ENCODE measurements around the gene EVX2.

The EVX2 gene

GRCh38 chr2:176096986-176097819 is 13.4 kb upstream of the EVX2 start:
- WGBS, 2 donors (ENCODE audit: extremely low coverage in 2 of 2, insufficient read length in 2 of 2, insufficient replicate concordance in 1 of 2): no CpG with 5 or more reads among the region's 45 CpGs
- no peak overlapping the region for H2BK5ac ChIP-seq (ENCODE audit: low read length)
- H2AFZ ChIP-seq (ENCODE audit: low read length): peak overlapping the region; percentile 84
- H3K36me3 ChIP-seq (replicated peaks in 1 of 2; ENCODE audit: control insufficient read depth in 2 of 2, insufficient read depth in 2 of 2, low read length in 2 of 2): no peaks in the 10 kb centered on the region
- H3K4me2 ChIP-seq (ENCODE audit: insufficient read depth, low read length, poor library complexity, severe bottlenecking): no peak overlapping the region
- peaks cover 7 to 11% of the 10 kb centered on the region in 2 donors for H3K9me3 ChIP-seq (replicated peaks in 1 of 2; ENCODE audit: control insufficient read depth in 2 of 2, insufficient read depth in 1 of 2, low read depth in 1 of 2, low read length in 2 of 2)
- peak overlapping the region in 1 of 2 donors; percentile 10 for H3K4me3 ChIP-seq (ENCODE audit: low read length in 2 of 2)
- no peak overlapping the region for H3K4ac ChIP-seq (ENCODE audit: low read length)
- H4K8ac ChIP-seq (ENCODE audit: low read depth, low read length): no peak overlapping the region
- H3K79me1 ChIP-seq (ENCODE audit: low read depth, low read length): no peaks in the 10 kb centered on the region
- H3K9ac ChIP-seq (ENCODE audit: low read depth, low read length, poor library complexity): no peak overlapping the region
- peaks cover 69 to 97% (median 92%) of the 10 kb centered on the region in 3 experiments for H3K27me3 ChIP-seq (ENCODE audit: control insufficient read depth in 3 of 3, insufficient read depth in 3 of 3, low read depth in 1 of 3, low read length in 3 of 3)
- no peak overlapping the region for H3K14ac ChIP-seq (ENCODE audit: low read length)
- no peak overlapping the region for H2AK5ac ChIP-seq (ENCODE audit: low read depth, low read length)
- H2BK12ac ChIP-seq (ENCODE audit: low read length): no peak overlapping the region
- H2BK120ac ChIP-seq (ENCODE audit: low read depth, low read length): no peak overlapping the region
- H3K23ac ChIP-seq (ENCODE audit: low read depth, low read length, poor library complexity): peak overlapping the region; percentile 46
- no peak overlapping the region for H2BK15ac ChIP-seq (ENCODE audit: low read length)
- H3K27ac ChIP-seq (replicated peaks; ENCODE audit: low read length): no peak overlapping the region
- H3K4me1 ChIP-seq (ENCODE audit: control insufficient read depth in 2 of 2, insufficient read depth in 1 of 2, low read depth in 1 of 2, low read length in 2 of 2): peaks cover 2 to 3% of the 10 kb centered on the region in 2 donors
- H4K91ac ChIP-seq (ENCODE audit: low read depth, low read length, poor library complexity): no peak overlapping the region
- H3K18ac ChIP-seq (ENCODE audit: low read length): no peak overlapping the region
- no peak for DNase-seq (ENCODE audit: low spot score)

- H3K27ac ChIP-seq (replicated peaks; ENCODE audit: low read length): no peak overlapping the region
- H2BK15ac ChIP-seq (ENCODE audit: low read length): no peak overlapping the region
- H3K4me3 ChIP-seq (ENCODE audit: low read length in 2 of 2): no peak overlapping the region
- no peak for DNase-seq (ENCODE audit: low spot score)
- H3K18ac ChIP-seq (ENCODE audit: low read length): no peak overlapping the region
- H4K8ac ChIP-seq (ENCODE audit: low read depth, low read length): no peak overlapping the region
- H2BK12ac ChIP-seq (ENCODE audit: low read length): no peak overlapping the region
- H2AK5ac ChIP-seq (ENCODE audit: low read depth, low read length): no peak overlapping the region
- H4K91ac ChIP-seq (ENCODE audit: low read depth, low read length, poor library complexity): no peak overlapping the region
- peaks cover 2 to 11% of the 10 kb centered on the region in 2 donors for H3K9me3 ChIP-seq (replicated peaks in 1 of 2; ENCODE audit: control insufficient read depth in 2 of 2, insufficient read depth in 1 of 2, low read depth in 1 of 2, low read length in 2 of 2)
- H3K27me3 ChIP-seq (ENCODE audit: control insufficient read depth in 3 of 3, insufficient read depth in 3 of 3, low read depth in 1 of 3, low read length in 3 of 3): peaks cover 69 to 97% (median 93%) of the 10 kb centered on the region in 3 experiments
- H3K4me1 ChIP-seq (ENCODE audit: control insufficient read depth in 2 of 2, insufficient read depth in 1 of 2, low read depth in 1 of 2, low read length in 2 of 2): peaks cover 2 to 3% of the 10 kb centered on the region in 2 donors
- no peak overlapping the region for H3K4me2 ChIP-seq (ENCODE audit: insufficient read depth, low read length, poor library complexity, severe bottlenecking)
- H3K36me3 ChIP-seq (replicated peaks in 1 of 2; ENCODE audit: control insufficient read depth in 2 of 2, insufficient read depth in 2 of 2, low read length in 2 of 2): no peaks in the 10 kb centered on the region
- no CpG with 5 or more reads among the region's 16 CpGs for WGBS, 2 donors (ENCODE audit: extremely low coverage in 2 of 2, insufficient read length in 2 of 2, insufficient replicate concordance in 1 of 2)
- no peak overlapping the region for H3K23ac ChIP-seq (ENCODE audit: low read depth, low read length, poor library complexity)
- no peak overlapping the region for H3K9ac ChIP-seq (ENCODE audit: low read depth, low read length, poor library complexity)
- H3K14ac ChIP-seq (ENCODE audit: low read length): no peak overlapping the region
- H2AFZ ChIP-seq (ENCODE audit: low read length): no peak overlapping the region
- H2BK120ac ChIP-seq (ENCODE audit: low read depth, low read length): no peak overlapping the region
- no peaks in the 10 kb centered on the region for H3K79me1 ChIP-seq (ENCODE audit: low read depth, low read length)
- H3K4ac ChIP-seq (ENCODE audit: low read length): no peak overlapping the region
- H2BK5ac ChIP-seq (ENCODE audit: low read length): no peak overlapping the region
These were observed 12.7 kb upstream of the EVX2 start for GRCh38 chr2:176096243-176096985.

DNA sequence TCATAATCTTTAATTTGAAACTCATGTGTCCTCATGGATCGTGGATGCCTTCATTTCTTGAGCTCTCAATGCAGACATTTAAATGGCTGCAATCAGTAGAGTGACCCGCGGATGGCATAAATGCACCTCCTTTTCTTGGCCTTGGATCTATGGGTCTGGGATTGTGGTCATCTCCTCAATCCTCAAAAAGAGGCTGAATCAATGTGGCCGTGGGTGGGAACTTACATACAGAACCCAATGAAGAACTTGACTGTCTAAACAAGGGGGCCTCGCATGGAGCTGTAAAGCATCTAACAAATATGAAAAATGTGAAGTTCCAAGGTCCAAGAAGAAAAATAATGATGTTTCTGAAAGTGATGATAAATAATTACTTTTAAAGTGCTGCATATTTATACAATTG is 11.7 kb upstream of the EVX2 start:
- H2BK15ac ChIP-seq (ENCODE audit: low read length): no peak overlapping the region
- no CpG with 5 or more reads among the region's 5 CpGs for WGBS, 2 donors (ENCODE audit: extremely low coverage in 2 of 2, insufficient read length in 2 of 2, insufficient replicate concordance in 1 of 2)
- H4K8ac ChIP-seq (ENCODE audit: low read depth, low read length): no peak overlapping the region
- H3K23ac ChIP-seq (ENCODE audit: low read depth, low read length, poor library complexity): no peak overlapping the region
- H4K91ac ChIP-seq (ENCODE audit: low read depth, low read length, poor library complexity): no peak overlapping the region
- peaks cover 67 to 97% (median 91%) of the 10 kb centered on the region in 3 experiments for H3K27me3 ChIP-seq (ENCODE audit: control insufficient read depth in 3 of 3, insufficient read depth in 3 of 3, low read depth in 1 of 3, low read length in 3 of 3)
- H3K9ac ChIP-seq (ENCODE audit: low read depth, low read length, poor library complexity): no peak overlapping the region
- no peaks in the 10 kb centered on the region for H3K36me3 ChIP-seq (replicated peaks in 1 of 2; ENCODE audit: control insufficient read depth in 2 of 2, insufficient read depth in 2 of 2, low read length in 2 of 2)
- no peak for DNase-seq (ENCODE audit: low spot score)
- no peak overlapping the region for H2AFZ ChIP-seq (ENCODE audit: low read length)
- no peak overlapping the region for H3K14ac ChIP-seq (ENCODE audit: low read length)
- no peak overlapping the region for H3K4me2 ChIP-seq (ENCODE audit: insufficient read depth, low read length, poor library complexity, severe bottlenecking)
- no peak overlapping the region for H3K27ac ChIP-seq (replicated peaks; ENCODE audit: low read length)
- peaks cover 0 to 6% of the 10 kb centered on the region in 2 donors for H3K9me3 ChIP-seq (replicated peaks in 1 of 2; ENCODE audit: control insufficient read depth in 2 of 2, insufficient read depth in 1 of 2, low read depth in 1 of 2, low read length in 2 of 2)
- H2BK12ac ChIP-seq (ENCODE audit: low read length): no peak overlapping the region
- H3K4ac ChIP-seq (ENCODE audit: low read length): no peak overlapping the region
- no peak overlapping the region for H3K4me3 ChIP-seq (ENCODE audit: low read length in 2 of 2)
- H2BK120ac ChIP-seq (ENCODE audit: low read depth, low read length): no peak overlapping the region
- no peak overlapping the region for H3K18ac ChIP-seq (ENCODE audit: low read length)
- peaks cover 2 to 3% of the 10 kb centered on the region in 2 donors for H3K4me1 ChIP-seq (ENCODE audit: control insufficient read depth in 2 of 2, insufficient read depth in 1 of 2, low read depth in 1 of 2, low read length in 2 of 2)
- H2AK5ac ChIP-seq (ENCODE audit: low read depth, low read length): no peak overlapping the region
- H2BK5ac ChIP-seq (ENCODE audit: low read length): no peak overlapping the region
- H3K79me1 ChIP-seq (ENCODE audit: low read depth, low read length): no peaks in the 10 kb centered on the region

GRCh38 chr2:176094349-176094748 is 10.6 kb upstream of the EVX2 start:
- H3K27ac ChIP-seq (replicated peaks; ENCODE audit: low read length): no peak overlapping the region
- no peak overlapping the region for H3K4ac ChIP-seq (ENCODE audit: low read length)
- no peak overlapping the region for H3K4me3 ChIP-seq (ENCODE audit: low read length in 2 of 2)

More at GRCh38 chr2:176094349-176094748, 10.6 kb upstream of the EVX2 start:
- no peak for DNase-seq (ENCODE audit: low spot score)
- H2AFZ ChIP-seq (ENCODE audit: low read length): no peak overlapping the region
- no peak overlapping the region for H3K9ac ChIP-seq (ENCODE audit: low read depth, low read length, poor library complexity)
- no peak overlapping the region for H3K4me2 ChIP-seq (ENCODE audit: insufficient read depth, low read length, poor library complexity, severe bottlenecking)
- H3K79me1 ChIP-seq (ENCODE audit: low read depth, low read length): no peaks in the 10 kb centered on the region
- no peak overlapping the region for H2BK15ac ChIP-seq (ENCODE audit: low read length)
- peaks cover 0 to 4% of the 10 kb centered on the region in 2 donors for H3K9me3 ChIP-seq (replicated peaks in 1 of 2; ENCODE audit: control insufficient read depth in 2 of 2, insufficient read depth in 1 of 2, low read depth in 1 of 2, low read length in 2 of 2)
- no peak overlapping the region for H3K18ac ChIP-seq (ENCODE audit: low read length)
- no peak overlapping the region for H2BK5ac ChIP-seq (ENCODE audit: low read length)
- WGBS, 2 donors (ENCODE audit: extremely low coverage in 2 of 2, insufficient read length in 2 of 2, insufficient replicate concordance in 1 of 2): no CpG with 5 or more reads among the region's 12 CpGs
- no peak overlapping the region for H2BK12ac ChIP-seq (ENCODE audit: low read length)
- H3K4me1 ChIP-seq (ENCODE audit: control insufficient read depth in 2 of 2, insufficient read depth in 1 of 2, low read depth in 1 of 2, low read length in 2 of 2): peaks cover 2 to 3% of the 10 kb centered on the region in 2 donors
- peaks cover 63 to 97% (median 91%) of the 10 kb centered on the region in 3 experiments for H3K27me3 ChIP-seq (ENCODE audit: control insufficient read depth in 3 of 3, insufficient read depth in 3 of 3, low read depth in 1 of 3, low read length in 3 of 3)
- no peak overlapping the region for H4K91ac ChIP-seq (ENCODE audit: low read depth, low read length, poor library complexity)
- no peak overlapping the region for H3K23ac ChIP-seq (ENCODE audit: low read depth, low read length, poor library complexity)
- no peak overlapping the region for H4K8ac ChIP-seq (ENCODE audit: low read depth, low read length)
- H3K14ac ChIP-seq (ENCODE audit: low read length): no peak overlapping the region
- no peaks in the 10 kb centered on the region for H3K36me3 ChIP-seq (replicated peaks in 1 of 2; ENCODE audit: control insufficient read depth in 2 of 2, insufficient read depth in 2 of 2, low read length in 2 of 2)
- H2AK5ac ChIP-seq (ENCODE audit: low read depth, low read length): no peak overlapping the region
- no peak overlapping the region for H2BK120ac ChIP-seq (ENCODE audit: low read depth, low read length)
